GM23338 (cell line): ENCODE results near the gene ADORA2A.

Source experiments
- ETS1 ChIP-seq: IDR thresholded peaks from 2 replicates; pipeline ENCODE4 v1.6.1; 2016; ENCODE audit warnings: antibody characterized with exemption
- EZH2 ChIP-seq: fragments of 200-600 bp; sonication (generic); IDR thresholded peaks from one replicate; pipeline ENCODE4 v1.8.0; 2017; ENCODE audit warnings: antibody characterized with exemption, mild to moderate bottlenecking, low read depth; ENCODE audit not compliant: unreplicated experiment
- EZH2phosphoT487 ChIP-seq: fragments of 200-600 bp; sonication (generic); IDR thresholded peaks from one replicate; pipeline ENCODE4 v1.8.1; 2018; ENCODE audit warnings: antibody characterized with exemption; ENCODE audit not compliant: unreplicated experiment
- JUNB ChIP-seq: IDR thresholded peaks from one replicate; pipeline ENCODE4 v1.6.1; 2016; ENCODE audit warnings: antibody characterized with exemption; ENCODE audit not compliant: unreplicated experiment
- POLR2AphosphoS5 ChIP-seq: IDR thresholded peaks from 2 replicates; pipeline ENCODE4 v1.6.1; 2016; ENCODE audit warnings: antibody characterized with exemption, low read depth
- REST ChIP-seq: IDR thresholded peaks from one replicate; pipeline ENCODE4 v1.6.1; 2018; ENCODE audit warnings: antibody characterized with exemption; ENCODE audit not compliant: unreplicated experiment
- STAT1 ChIP-seq: IDR thresholded peaks from one replicate; pipeline ENCODE4 v1.6.1; 2016; ENCODE audit warnings: antibody characterized with exemption; ENCODE audit not compliant: unreplicated experiment
- ZNF331 ChIP-seq: fragments of 250-450 bp; sonication (Bioruptor Pico); IDR thresholded peaks from 2 replicates; pipeline ENCODE4 v1.5.0; 2020; ENCODE audit warnings: low read depth, mild to moderate bottlenecking, moderate library complexity
- ZNF462 ChIP-seq: fragments of 250-450 bp; sonication (Bioruptor Pico); IDR thresholded peaks from 2 replicates; pipeline ENCODE4 v1.5.0; 2020; ENCODE audit warnings: mild to moderate bottlenecking, moderate library complexity
- TF ChIP-seq, protein P1 (sequence below), 2 experiments: fragments of 200-600 bp in 1 of 2; sonication (generic) in 1 of 2; conservative IDR thresholded peaks; 2 replicates each; pipeline versions ENCODE4 v1.5.1 to v1.6.1; 2016 to 2017; ENCODE audit warnings: antibody characterized with exemption in 2 of 2, low read depth in 2 of 2, mild to moderate bottlenecking in 2 of 2, moderate library complexity in 1 of 2

GRCh38 chr22:24431309-24432034, 4.1 kb downstream of the ADORA2A start:
- TF ChIP-seq POLR2AphosphoS5: no peak
- TF ChIP-seq EZH2phosphoT487: no peak
- no peak for TF ChIP-seq EZH2
- TF ChIP-seq, protein P1, sequence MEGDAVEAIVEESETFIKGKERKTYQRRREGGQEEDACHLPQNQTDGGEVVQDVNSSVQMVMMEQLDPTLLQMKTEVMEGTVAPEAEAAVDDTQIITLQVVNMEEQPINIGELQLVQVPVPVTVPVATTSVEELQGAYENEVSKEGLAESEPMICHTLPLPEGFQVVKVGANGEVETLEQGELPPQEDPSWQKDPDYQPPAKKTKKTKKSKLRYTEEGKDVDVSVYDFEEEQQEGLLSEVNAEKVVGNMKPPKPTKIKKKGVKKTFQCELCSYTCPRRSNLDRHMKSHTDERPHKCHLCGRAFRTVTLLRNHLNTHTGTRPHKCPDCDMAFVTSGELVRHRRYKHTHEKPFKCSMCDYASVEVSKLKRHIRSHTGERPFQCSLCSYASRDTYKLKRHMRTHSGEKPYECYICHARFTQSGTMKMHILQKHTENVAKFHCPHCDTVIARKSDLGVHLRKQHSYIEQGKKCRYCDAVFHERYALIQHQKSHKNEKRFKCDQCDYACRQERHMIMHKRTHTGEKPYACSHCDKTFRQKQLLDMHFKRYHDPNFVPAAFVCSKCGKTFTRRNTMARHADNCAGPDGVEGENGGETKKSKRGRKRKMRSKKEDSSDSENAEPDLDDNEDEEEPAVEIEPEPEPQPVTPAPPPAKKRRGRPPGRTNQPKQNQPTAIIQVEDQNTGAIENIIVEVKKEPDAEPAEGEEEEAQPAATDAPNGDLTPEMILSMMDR (conservative IDR thresholded peaks at IDR 0.05; ENCODE audit: low read depth in 2 of 2): no peak
- no peak for TF ChIP-seq ZNF462 (CRISPR knock-in tag)
- TF ChIP-seq REST: no peak
- no peak for TF ChIP-seq JUNB
- TF ChIP-seq ZNF331: no peak
- TF ChIP-seq ETS1: no peak
- no peak for TF ChIP-seq STAT1
